H9 (cell line): ENCODE data around the gene MARCHF10. TPM values are rescaled to one million over a fixed set of nuclear protein-coding genes. Genes with fewer than 3 reads are reported as not detected.

ENCODE experiments used
- DNase-seq: peaks from one replicate; pipeline ENCODE4 v3.0.0-alpha.2; 2017
- H2AFZ ChIP-seq: one replicate; pipeline ENCODE4 v1.6.1; 2013; ENCODE audit warnings: mild to moderate bottlenecking, low read length, control low read depth, moderate library complexity
- H2AK5ac ChIP-seq: 2 replicates; pipeline ENCODE4 v1.6.1; 2013; ENCODE audit warnings: low read length, control low read depth, mixed read lengths; ENCODE audit not compliant: insufficient read length
- H2BK120ac ChIP-seq: one replicate; pipeline ENCODE4 v1.6.1; 2013; ENCODE audit warnings: low read depth, mild to moderate bottlenecking, low read length, control low read depth, inconsistent platforms; ENCODE audit not compliant: poor library complexity, severe bottlenecking
- H2BK12ac ChIP-seq: 2 replicates; pipeline ENCODE4 v1.6.1; 2013; ENCODE audit warnings: low read length, control low read depth, mixed read lengths, low read depth; ENCODE audit not compliant: insufficient read length
- H2BK15ac ChIP-seq: 2 replicates; pipeline ENCODE4 v1.6.1; 2013; ENCODE audit warnings: low read depth, low read length, control low read depth
- H2BK20ac ChIP-seq: one replicate; pipeline ENCODE4 v1.6.1; 2013; ENCODE audit warnings: low read depth, mild to moderate bottlenecking, low read length, control low read depth, inconsistent platforms; ENCODE audit not compliant: poor library complexity, severe bottlenecking
- H2BK5ac ChIP-seq: 2 replicates; pipeline ENCODE4 v1.6.1; 2013; ENCODE audit warnings: low read length, control low read depth, mixed read lengths; ENCODE audit not compliant: insufficient read length
- H3K14ac ChIP-seq: 2 replicates; pipeline ENCODE4 v1.6.1; 2013; ENCODE audit warnings: low read length, control low read depth; ENCODE audit not compliant: insufficient read depth
- H3K18ac ChIP-seq: 2 replicates; pipeline ENCODE4 v1.6.1; 2013; ENCODE audit warnings: low read depth, mild to moderate bottlenecking, mixed read lengths, low read length, control low read depth; ENCODE audit not compliant: insufficient read length
- H3K23ac ChIP-seq: 2 replicates; pipeline ENCODE4 v1.6.1; 2013; ENCODE audit warnings: low read length, control low read depth, mixed read lengths, low read depth; ENCODE audit not compliant: insufficient read length
- H3K23me2 ChIP-seq: 2 replicates; pipeline ENCODE4 v1.6.1; 2013; ENCODE audit warnings: low read depth, mild to moderate bottlenecking, mixed read lengths, low read length, control low read depth; ENCODE audit not compliant: insufficient read length, poor library complexity, severe bottlenecking
- H3K27ac ChIP-seq: 2 replicates; pipeline ENCODE4 v1.5.1; 2013; ENCODE audit warnings: low read length, control low read depth, mixed read lengths, low read depth; ENCODE audit not compliant: insufficient read length
- H3K27me3 ChIP-seq: 2 replicates; pipeline ENCODE4 v1.6.1; 2013; ENCODE audit warnings: low read length, control low read depth, inconsistent platforms; ENCODE audit not compliant: insufficient read depth
- H3K4ac ChIP-seq: 2 replicates; pipeline ENCODE4 v1.6.1; 2013; ENCODE audit warnings: low read depth, mild to moderate bottlenecking, control low read depth, inconsistent platforms, low read length, moderate library complexity
- H3K4me1 ChIP-seq: 2 replicates; pipeline ENCODE4 v1.6.1; 2013; ENCODE audit warnings: low read length, control low read depth, inconsistent platforms; ENCODE audit not compliant: insufficient read depth
- H3K4me2 ChIP-seq: 2 replicates; pipeline ENCODE4 v1.6.1; 2013; ENCODE audit warnings: low read length, control low read depth, mixed read lengths; ENCODE audit not compliant: insufficient read length, insufficient read depth
- H3K56ac ChIP-seq: 2 replicates; pipeline ENCODE4 v1.6.1; 2013; ENCODE audit warnings: low read depth, mild to moderate bottlenecking, mixed read lengths, low read length, control low read depth; ENCODE audit not compliant: insufficient read length
- H3K79me1 ChIP-seq: 2 replicates; pipeline ENCODE4 v1.6.1; 2013; ENCODE audit warnings: low read depth, mild to moderate bottlenecking, moderate library complexity, low read length, control low read depth, inconsistent platforms; ENCODE audit not compliant: insufficient read depth, poor library complexity, severe bottlenecking
- H3K79me2 ChIP-seq: 2 replicates; pipeline ENCODE4 v1.6.1; 2013; ENCODE audit warnings: low read length, control low read depth, inconsistent platforms; ENCODE audit not compliant: insufficient read depth
- H3K9ac ChIP-seq: 2 replicates; pipeline ENCODE4 v1.6.1; 2013; ENCODE audit warnings: low read length, control low read depth, mixed read lengths; ENCODE audit not compliant: insufficient read length; ENCODE audit errors: extremely low read depth
- H3K9me3 ChIP-seq: one replicate; pipeline ENCODE4 v1.6.1; 2013; ENCODE audit warnings: low read depth, low read length, inconsistent platforms; ENCODE audit not compliant: control insufficient read depth
- H3T11ph ChIP-seq: one replicate; pipeline ENCODE4 v1.6.1; 2013; ENCODE audit warnings: mild to moderate bottlenecking, low read length, control low read depth, inconsistent platforms
- H4K20me1 ChIP-seq: one replicate; pipeline ENCODE4 v1.6.1; 2013; ENCODE audit not compliant: control insufficient read depth, insufficient read length, insufficient read depth
- H4K5ac ChIP-seq: 2 replicates; pipeline ENCODE4 v1.6.1; 2013; ENCODE audit warnings: low read depth, mild to moderate bottlenecking, mixed read lengths, low read length, control low read depth; ENCODE audit not compliant: insufficient read length
- H4K8ac ChIP-seq: replicated peaks from 2 replicates; pipeline ENCODE4 v1.6.1; 2013; ENCODE audit warnings: low read length, control low read depth, mixed read lengths, low read depth; ENCODE audit not compliant: insufficient read length
- H4K91ac ChIP-seq: 2 replicates; pipeline ENCODE4 v1.6.1; 2013; ENCODE audit warnings: low read depth, mild to moderate bottlenecking, moderate library complexity, mixed read lengths, low read length, control low read depth; ENCODE audit not compliant: insufficient read length
- H3K27ac Mint-ChIP-seq, 3 experiments: 2 replicates in 2 of 3; 3 replicates in 1 of 3; pipeline ENCODE4 v1.8.0; 2020 to 2021; ENCODE audit warnings: mixed read lengths in 3 of 3, mild to moderate bottlenecking in 1 of 3, moderate library complexity in 1 of 3
- H3K27me3 Mint-ChIP-seq: 2 replicates; pipeline ENCODE4 v1.8.0; 2021; ENCODE audit warnings: low read depth, mild to moderate bottlenecking, moderate library complexity, mixed read lengths
- H3K36me3 Mint-ChIP-seq, 3 experiments: 2 replicates in 2 of 3; 3 replicates in 1 of 3; pipeline ENCODE4 v1.8.0; 2020 to 2021; ENCODE audit warnings: low read depth in 3 of 3, mixed read lengths in 3 of 3; ENCODE audit not compliant: insufficient read depth in 1 of 3
- H3K4me1 Mint-ChIP-seq, 2 experiments: 2 replicates each; pipeline ENCODE4 v1.8.0; 2020; ENCODE audit warnings: mixed read lengths in 2 of 2
- H3K4me3 Mint-ChIP-seq, 2 experiments: 2 replicates in 1 of 2; 3 replicates in 1 of 2; pipeline ENCODE4 v1.8.0; 2020 to 2021; ENCODE audit warnings: mild to moderate bottlenecking in 2 of 2, mixed read lengths in 2 of 2, moderate library complexity in 1 of 2
- H3K9me3 Mint-ChIP-seq, 2 experiments: 2 replicates in 1 of 2; 3 replicates in 1 of 2; pipeline ENCODE4 v1.8.0; 2020; ENCODE audit warnings: mild to moderate bottlenecking in 2 of 2, mixed read lengths in 2 of 2, moderate library complexity in 1 of 2
- CTCF ChIP-seq: fragments of 200-600 bp; sonication (generic); conservative IDR thresholded peaks from 3 replicates; pipeline ENCODE4 v1.8.0; 2021; ENCODE audit warnings: antibody characterized with exemption, mild to moderate bottlenecking
- WGBS: extraction: QIAGEN DNeasy Blood & Tissue Kit; methylation state at CpG from one replicate; pipeline ENCODE4 v1.1.7; 2013; ENCODE audit warnings: missing lambda C conversion rate, low lambda C conversion rate, mixed read lengths; ENCODE audit not compliant: insufficient read length; ENCODE audit errors: extremely low coverage; 5-methylcytosine and 5-hydroxymethylcytosine counted together
- total RNA-seq: library from RNA; stranded (reverse); gene quantifications from 2 replicates; pipeline ENCODE4 v1.2.1, GENCODE V29; 2021

Gene MARCHF10
- total RNA-seq, 1 experiment from 2014 or later, result not detected

- H2BK120ac ChIP-seq, result no peak overlapping the region
- TF ChIP-seq CTCF, result no peak
- no peak overlapping the region for H3K18ac ChIP-seq
- no peaks in the 10 kb centered on the region for H3K79me2 ChIP-seq
- H3K14ac ChIP-seq, result no peak overlapping the region
- H3K9me3 Mint-ChIP-seq, result no peaks in the 10 kb centered on the region
- H3K79me1 ChIP-seq, result no peaks in the 10 kb centered on the region
- no peaks in the 10 kb centered on the region for H3K23me2 ChIP-seq
- H2AK5ac ChIP-seq, result no peak overlapping the region
- no peaks in the 10 kb centered on the region for H3K27me3 ChIP-seq
- no peak overlapping the region for H3K4me2 ChIP-seq
- DNase-seq, result peak; percentile 2
- no peak overlapping the region for H3K4me3 Mint-ChIP-seq
- no peak overlapping the region for H3K4ac ChIP-seq
- H4K91ac ChIP-seq, result no peak overlapping the region
- H2AFZ ChIP-seq, result no peak overlapping the region
- H2BK5ac ChIP-seq, result no peak overlapping the region
- H3K27ac ChIP-seq, result no peak overlapping the region
- peaks cover 2% of the 10 kb centered on the region; the same call in 1 of the 2 replicates for H3K27me3 Mint-ChIP-seq
- H3K36me3 Mint-ChIP-seq, result no peaks in the 10 kb centered on the region
- H2BK15ac ChIP-seq, result no peak overlapping the region
- no peak overlapping the region for H3K9ac ChIP-seq
- no peak overlapping the region for H4K5ac ChIP-seq
- H3K27ac Mint-ChIP-seq, result no peak overlapping the region
- no peak overlapping the region for H3K23ac ChIP-seq
- no peak overlapping the region for H2BK20ac ChIP-seq
- H4K8ac ChIP-seq, result no peak overlapping the region
- no peak overlapping the region for H2BK12ac ChIP-seq
- no peaks in the 10 kb centered on the region for H3K4me1 Mint-ChIP-seq
- no peak overlapping the region for H3T11ph ChIP-seq
- H3K56ac ChIP-seq, result no peak overlapping the region
- no CpG with 5 or more reads among the region's 5 CpGs for WGBS
- H3K9me3 ChIP-seq, result no peaks in the 10 kb centered on the region
- H4K20me1 ChIP-seq, result no peaks in the 10 kb centered on the region
- H3K4me1 ChIP-seq, result no peaks in the 10 kb centered on the region
These were observed 40.2 kb upstream of the MARCHF10 start for GRCh38 chr17:62848334-62848733.
